SJCRH30 (cell line): ENCODE data around the gene SCN5A. TPM values are rescaled to one million over a fixed set of nuclear protein-coding genes. Genes with fewer than 3 reads are reported as not detected.

ENCODE experiments used
- DNase-seq, 2 experiments: peaks; one replicate each; pipeline ENCODE4 v3.0.0-alpha.2; 2015 to 2020
- H3K27ac ChIP-seq: fragments of 250-450 bp; sonication (Bioruptor Pico); 2 replicates; pipeline ENCODE4 v1.5.1; 2020; ENCODE audit warnings: mild to moderate bottlenecking, moderate library complexity
- H3K27me3 ChIP-seq: fragments of 250-450 bp; sonication (Bioruptor Pico); 2 replicates; pipeline ENCODE4 v1.5.1; 2020; ENCODE audit warnings: mild to moderate bottlenecking, moderate library complexity
- H3K36me3 ChIP-seq: fragments of 250-450 bp; sonication (Bioruptor Pico); 2 replicates; pipeline ENCODE4 v1.5.1; 2020; ENCODE audit warnings: mild to moderate bottlenecking, moderate library complexity
- H3K4me1 ChIP-seq: fragments of 250-450 bp; sonication (Bioruptor Pico); 2 replicates; pipeline ENCODE4 v1.5.1; 2020; ENCODE audit warnings: mild to moderate bottlenecking, moderate library complexity
- H3K4me3 ChIP-seq: fragments of 250-450 bp; sonication (Bioruptor Pico); 2 replicates; pipeline ENCODE4 v1.5.1; 2020; ENCODE audit warnings: mild to moderate bottlenecking, moderate library complexity
- H3K9me3 ChIP-seq: fragments of 250-450 bp; sonication (Bioruptor Pico); replicated peaks from 2 replicates; pipeline ENCODE4 v1.5.1; 2020; ENCODE audit warnings: mild to moderate bottlenecking, moderate library complexity
- total RNA-seq: library from RNA; depleted of rRNA; stranded (reverse); fragments of >200 nt; shearing (Covaris generic); gene quantifications from 2 replicates; pipeline ENCODE4 v1.2.3, GENCODE V29; 2014

Gene SCN5A
- total RNA-seq, 1 experiment from 2014 or later, result 15.2 TPM

DNA sequence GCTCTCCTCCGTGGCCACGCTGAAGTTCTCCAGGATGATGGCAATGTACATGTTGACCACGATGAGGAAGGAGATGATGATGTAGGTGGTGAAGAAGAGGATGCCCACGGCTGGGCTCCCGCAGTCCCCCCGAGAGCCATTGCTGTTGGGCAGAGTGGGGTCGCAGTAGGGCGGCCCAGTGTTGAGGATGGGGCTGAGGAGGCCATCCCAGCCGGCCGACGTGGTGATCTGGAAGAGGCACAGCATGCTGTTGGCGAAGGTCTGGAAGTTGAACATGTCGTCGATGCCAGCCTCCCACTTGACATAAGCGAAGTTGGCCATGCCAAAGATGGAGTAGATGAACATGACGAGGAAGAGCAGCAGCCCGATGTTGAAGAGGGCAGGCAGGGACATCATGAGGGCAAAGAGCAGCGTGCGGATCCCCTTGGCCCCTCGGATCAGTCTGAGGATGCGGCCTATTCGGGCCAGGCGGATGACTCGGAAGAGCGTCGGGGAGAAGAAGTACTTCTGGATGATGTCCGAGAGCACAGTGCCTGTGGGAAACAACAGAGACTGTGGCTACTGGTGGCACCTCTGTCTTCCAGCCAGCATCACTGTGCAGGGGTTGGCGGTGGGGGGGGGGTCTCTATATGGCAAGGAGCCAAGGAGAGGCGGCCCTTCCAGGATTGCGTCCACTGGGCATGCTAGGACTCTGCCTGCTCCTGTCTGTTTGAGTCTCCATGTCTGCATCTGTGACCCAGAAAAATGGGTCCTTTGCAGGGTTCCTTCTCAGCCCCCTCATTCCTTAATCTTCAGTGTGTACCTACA is 98.3 kb downstream of the SCN5A start:
- Histone ChIP-seq H3K36me3 (peaks cover 3% of the 10 kb centered on the region; the same call in 1 of the 2 replicates), H3K4me1 (peaks cover 21% of the 10 kb centered on the region), H3K27ac (no peak overlapping the region), H3K27me3 (no peaks in the 10 kb centered on the region), H3K9me3 (no peaks in the 10 kb centered on the region), H3K4me3 (no peak overlapping the region)
- no peak for DNase-seq

DNA sequence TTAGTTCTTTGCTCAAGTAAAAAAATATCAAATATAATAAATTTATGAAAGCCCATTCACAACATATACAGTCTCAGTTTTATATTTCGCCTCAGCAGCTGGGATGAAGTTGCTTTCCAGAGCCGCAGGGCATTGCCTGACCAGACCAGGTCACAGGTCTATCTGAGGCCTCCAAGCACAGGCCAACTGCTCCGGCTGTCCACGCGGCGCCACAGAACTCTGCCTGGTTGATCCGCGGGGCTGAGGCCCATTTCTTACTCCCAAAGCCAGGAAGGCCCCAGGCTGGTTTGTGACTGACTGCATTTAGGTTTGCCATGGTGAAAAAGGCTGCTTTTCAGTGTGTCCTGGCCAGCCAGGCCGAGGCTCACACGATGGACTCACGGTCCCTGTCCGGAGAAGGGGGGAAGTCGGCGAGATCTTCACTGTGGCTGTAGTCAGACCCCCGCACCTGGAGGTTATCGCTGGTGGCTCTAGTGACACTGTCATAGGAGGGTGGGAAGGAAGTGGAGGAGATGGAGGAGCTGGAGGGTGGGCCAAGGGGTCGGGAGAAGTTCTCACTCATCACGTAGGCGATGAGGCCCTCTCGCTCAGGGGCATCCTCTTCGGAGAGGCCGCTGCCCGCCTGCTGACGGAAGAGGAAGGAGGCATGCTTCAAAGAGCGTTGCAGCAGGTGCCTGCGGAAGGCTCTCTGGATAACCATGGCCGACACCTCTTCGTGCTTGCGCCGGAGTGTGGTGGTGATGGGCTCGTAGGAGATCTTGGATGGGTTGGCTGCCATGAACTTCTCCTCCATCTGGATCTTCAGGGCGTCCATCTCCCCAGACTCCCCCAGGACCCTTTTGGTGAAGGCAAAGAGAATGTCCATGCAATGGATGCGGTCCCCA is 99.3 kb downstream of the SCN5A start:
- H3K36me3 ChIP-seq, result peaks cover 3% of the 10 kb centered on the region; the same call in 1 of the 2 replicates
- H3K27me3 ChIP-seq, result no peaks in the 10 kb centered on the region
- H3K4me1 ChIP-seq, result peaks cover 25% of the 10 kb centered on the region
- no peak overlapping the region for H3K4me3 ChIP-seq
- no peaks in the 10 kb centered on the region for H3K9me3 ChIP-seq
- H3K27ac ChIP-seq, result no peak overlapping the region
- no peak for DNase-seq

DNA sequence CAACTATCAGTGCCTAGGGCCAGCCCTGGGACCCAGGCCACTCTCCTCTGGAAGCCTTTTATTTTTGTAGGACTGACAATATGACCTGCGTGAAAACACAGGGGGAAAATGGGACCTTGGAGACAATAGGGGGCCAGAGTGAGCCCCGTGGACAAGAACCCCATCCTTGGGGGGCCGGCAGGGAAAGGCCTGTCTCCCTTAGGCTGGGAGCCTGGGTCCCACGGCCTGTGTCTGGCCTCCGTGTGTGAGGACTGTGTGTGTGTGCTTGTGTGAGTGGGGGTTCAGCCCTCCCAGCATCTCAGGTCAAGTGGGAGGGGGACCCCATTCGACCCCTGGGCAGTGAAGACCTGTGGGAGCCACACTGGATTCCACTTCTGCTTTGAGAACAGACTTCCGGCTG is 100.0 kb downstream of the SCN5A start:
- no peaks in the 10 kb centered on the region for H3K9me3 ChIP-seq
- peak overlapping the region; percentile 86 for H3K27ac ChIP-seq
- H3K27me3 ChIP-seq, result no peaks in the 10 kb centered on the region
- peaks cover 3% of the 10 kb centered on the region; the same call in 1 of the 2 replicates for H3K36me3 ChIP-seq
- H3K4me1 ChIP-seq, result peaks cover 32% of the 10 kb centered on the region
- H3K4me3 ChIP-seq, result no peak overlapping the region
- DNase-seq, result no peak

DNA sequence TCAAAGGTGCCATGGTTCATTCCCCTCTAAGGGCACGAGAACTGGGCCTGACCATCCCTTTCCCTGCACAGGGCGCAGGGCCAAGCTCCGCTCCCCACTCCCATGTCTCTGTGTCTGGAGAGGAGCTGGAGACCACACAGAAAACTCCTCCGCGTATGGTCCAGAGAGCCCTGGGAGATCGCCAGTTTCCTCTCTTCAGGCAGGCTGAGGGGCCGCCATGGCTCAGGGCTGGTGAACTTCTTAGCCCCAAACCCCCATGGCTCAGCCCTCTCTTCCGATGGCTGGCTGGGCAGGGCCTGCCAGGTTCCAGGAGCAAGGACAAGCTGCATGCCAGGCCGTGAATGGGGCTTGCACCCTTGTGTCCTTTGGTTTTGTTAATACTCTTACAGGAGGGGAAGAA is 100.4 kb downstream of the SCN5A start:
- H3K27ac ChIP-seq, result peak overlapping the region; percentile 86
- DNase-seq, result peak in 1 of 2 experiments; percentile 23
- no peaks in the 10 kb centered on the region for H3K9me3 ChIP-seq
- H3K27me3 ChIP-seq, result no peaks in the 10 kb centered on the region
- no peak overlapping the region for H3K4me3 ChIP-seq
- peaks cover 3% of the 10 kb centered on the region; the same call in 1 of the 2 replicates for H3K36me3 ChIP-seq
- peaks cover 36% of the 10 kb centered on the region for H3K4me1 ChIP-seq

DNA sequence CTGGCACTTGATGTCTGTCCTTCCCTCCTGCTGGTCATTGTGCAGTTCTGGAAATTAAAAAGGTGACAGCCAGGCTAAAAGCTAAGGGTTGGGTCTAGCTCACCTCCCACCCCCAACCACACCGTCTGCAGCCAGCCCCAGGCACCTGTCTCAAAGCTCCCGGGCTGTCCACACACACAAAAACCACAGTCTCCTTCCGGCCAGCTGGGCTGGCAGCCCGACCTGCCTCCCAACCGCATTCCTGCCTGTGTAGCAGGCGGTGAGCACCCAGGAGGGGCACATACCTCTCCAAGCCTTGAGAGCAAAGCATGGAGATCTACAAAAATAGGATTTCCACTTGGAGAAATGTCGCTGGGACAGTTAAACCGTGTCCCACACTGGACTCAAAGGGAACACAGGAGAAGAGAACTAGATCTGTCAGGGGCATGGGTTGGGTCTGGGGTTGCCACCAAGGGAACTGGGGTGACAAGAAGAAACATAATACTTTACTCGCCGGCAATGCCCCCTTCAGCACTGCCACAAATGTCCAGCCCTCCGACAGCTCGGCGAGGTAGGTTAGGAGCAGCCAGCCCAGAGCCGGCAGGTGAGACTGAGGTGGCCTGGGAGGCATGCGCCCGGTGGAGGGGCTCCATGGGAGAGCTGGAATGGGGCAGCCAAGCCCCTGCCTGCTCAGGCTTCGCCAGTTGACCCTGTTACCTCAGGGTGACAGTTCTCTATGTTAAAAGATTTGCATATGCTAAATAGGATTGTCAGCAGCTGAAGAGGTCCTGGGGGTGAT is 101.1 kb downstream of the SCN5A start:
- peak overlapping the region; percentile 5 for H3K4me3 ChIP-seq
- H3K36me3 ChIP-seq, result peaks cover 3% of the 10 kb centered on the region; the same call in 1 of the 2 replicates
- no peaks in the 10 kb centered on the region for H3K27me3 ChIP-seq
- peaks cover 44% of the 10 kb centered on the region for H3K4me1 ChIP-seq
- H3K9me3 ChIP-seq, result no peaks in the 10 kb centered on the region
- peak; percentile 81 to 84 for DNase-seq
- peak overlapping the region; percentile 86 for H3K27ac ChIP-seq

DNA sequence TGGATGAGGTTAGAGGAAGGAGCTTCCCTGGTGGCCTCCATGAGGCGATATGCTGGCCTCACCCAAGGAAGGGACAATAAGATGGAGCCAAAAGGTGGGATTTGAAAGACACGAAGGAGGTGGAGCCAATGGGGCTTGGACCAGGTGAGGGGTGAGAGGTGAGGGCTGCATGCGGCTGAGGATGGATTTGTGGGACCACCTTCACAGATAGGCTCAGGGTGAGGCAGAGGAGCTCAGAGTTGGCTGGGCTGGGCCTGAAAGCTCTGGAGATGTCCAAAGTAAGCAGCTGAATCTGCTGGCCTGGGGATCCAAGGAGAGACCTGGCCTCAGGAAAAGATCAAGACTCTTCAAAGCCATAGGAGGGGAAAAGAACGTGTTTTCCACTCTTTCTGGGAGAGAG is 103.5 kb downstream of the SCN5A start:
- H3K9me3 ChIP-seq, result no peaks in the 10 kb centered on the region
- H3K4me1 ChIP-seq, result peaks cover 65% of the 10 kb centered on the region
- H3K27ac ChIP-seq, result no peak overlapping the region; the same call in 1 of the 2 replicates
- peaks cover 3% of the 10 kb centered on the region; the same call in 1 of the 2 replicates for H3K36me3 ChIP-seq
- no peak for DNase-seq
- no peak overlapping the region for H3K4me3 ChIP-seq
- H3K27me3 ChIP-seq, result no peaks in the 10 kb centered on the region

DNA sequence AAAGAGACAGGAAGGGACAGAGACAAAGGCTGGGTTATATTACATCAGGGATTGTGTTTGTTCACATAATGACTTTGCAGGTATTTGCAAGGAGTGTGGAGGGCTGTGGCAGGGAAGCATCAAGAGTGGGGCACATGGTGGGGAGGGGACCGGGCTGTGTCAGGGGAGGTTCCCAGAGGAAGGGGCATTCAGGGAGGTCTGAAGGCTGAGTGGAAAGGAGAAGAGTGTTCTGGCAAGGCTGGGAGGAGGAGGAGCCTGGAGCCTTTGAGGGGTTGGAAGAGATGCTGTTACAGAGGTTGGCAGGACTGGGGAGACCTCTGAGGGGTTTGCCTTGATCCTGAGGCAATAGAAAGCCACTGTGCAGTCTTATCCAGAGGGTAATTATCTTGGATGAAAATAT is 103.9 kb downstream of the SCN5A start:
- H3K4me1 ChIP-seq, result peaks cover 69% of the 10 kb centered on the region
- no peak for DNase-seq
- H3K27me3 ChIP-seq, result no peaks in the 10 kb centered on the region
- H3K36me3 ChIP-seq, result peaks cover 2% of the 10 kb centered on the region; the same call in 1 of the 2 replicates
- no peaks in the 10 kb centered on the region for H3K9me3 ChIP-seq
- H3K4me3 ChIP-seq, result no peak overlapping the region
- peak overlapping the region; percentile 95 for H3K27ac ChIP-seq

DNA sequence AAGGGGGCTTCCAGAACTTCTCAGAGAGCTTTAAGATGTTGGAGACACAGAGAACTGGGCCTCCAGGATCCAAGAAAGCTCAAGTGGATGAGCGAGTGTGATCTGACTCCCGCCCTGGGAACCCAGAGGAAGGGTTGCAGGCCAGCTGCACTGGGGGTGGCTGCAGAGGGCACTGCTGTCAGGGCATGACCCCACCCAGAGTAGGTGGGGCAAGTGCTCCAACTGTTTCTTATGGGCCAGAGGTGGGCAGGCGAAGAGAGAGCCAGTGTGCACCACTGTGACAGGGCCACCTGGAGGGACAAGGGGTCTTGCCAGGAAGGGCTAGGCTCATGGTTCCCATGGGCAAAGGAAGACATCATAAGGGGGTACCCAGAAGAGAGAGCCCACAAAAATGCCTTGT is 104.6 kb downstream of the SCN5A start:
- H3K27me3 ChIP-seq, result no peaks in the 10 kb centered on the region
- H3K4me3 ChIP-seq, result no peak overlapping the region
- H3K27ac ChIP-seq, result peak overlapping the region; percentile 95
- H3K36me3 ChIP-seq, result no peaks in the 10 kb centered on the region
- peaks cover 74% of the 10 kb centered on the region for H3K4me1 ChIP-seq
- no peaks in the 10 kb centered on the region for H3K9me3 ChIP-seq
- peak; percentile 13 to 26 for DNase-seq

DNA sequence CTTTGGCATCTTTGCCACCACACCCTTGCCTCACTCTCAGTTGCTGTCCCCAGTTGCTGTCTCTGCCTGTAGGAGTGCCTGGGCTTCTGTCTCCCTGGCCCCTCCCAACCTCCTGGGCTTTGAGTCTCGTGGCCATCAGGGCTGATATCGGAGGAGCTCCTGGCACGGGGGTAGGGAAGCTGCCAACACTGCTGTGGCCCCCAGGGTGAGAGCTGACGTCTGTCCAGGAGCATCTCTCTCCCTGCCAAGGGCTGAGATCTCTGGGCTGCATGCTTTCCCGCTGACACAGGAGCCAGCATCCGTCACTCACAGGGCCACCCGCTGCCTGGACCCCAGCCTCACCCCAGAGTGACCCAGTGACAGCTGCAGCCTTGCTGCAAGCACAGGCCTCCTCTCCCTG is 105.9 kb downstream of the SCN5A start:
- H3K4me3 ChIP-seq, result no peak overlapping the region
- H3K9me3 ChIP-seq, result no peaks in the 10 kb centered on the region
- peak overlapping the region; percentile 95 for H3K27ac ChIP-seq
- no peaks in the 10 kb centered on the region for H3K27me3 ChIP-seq
- DNase-seq, result peak; percentile 73 to 79
- no peaks in the 10 kb centered on the region for H3K36me3 ChIP-seq
- H3K4me1 ChIP-seq, result peaks cover 71% of the 10 kb centered on the region

DNA sequence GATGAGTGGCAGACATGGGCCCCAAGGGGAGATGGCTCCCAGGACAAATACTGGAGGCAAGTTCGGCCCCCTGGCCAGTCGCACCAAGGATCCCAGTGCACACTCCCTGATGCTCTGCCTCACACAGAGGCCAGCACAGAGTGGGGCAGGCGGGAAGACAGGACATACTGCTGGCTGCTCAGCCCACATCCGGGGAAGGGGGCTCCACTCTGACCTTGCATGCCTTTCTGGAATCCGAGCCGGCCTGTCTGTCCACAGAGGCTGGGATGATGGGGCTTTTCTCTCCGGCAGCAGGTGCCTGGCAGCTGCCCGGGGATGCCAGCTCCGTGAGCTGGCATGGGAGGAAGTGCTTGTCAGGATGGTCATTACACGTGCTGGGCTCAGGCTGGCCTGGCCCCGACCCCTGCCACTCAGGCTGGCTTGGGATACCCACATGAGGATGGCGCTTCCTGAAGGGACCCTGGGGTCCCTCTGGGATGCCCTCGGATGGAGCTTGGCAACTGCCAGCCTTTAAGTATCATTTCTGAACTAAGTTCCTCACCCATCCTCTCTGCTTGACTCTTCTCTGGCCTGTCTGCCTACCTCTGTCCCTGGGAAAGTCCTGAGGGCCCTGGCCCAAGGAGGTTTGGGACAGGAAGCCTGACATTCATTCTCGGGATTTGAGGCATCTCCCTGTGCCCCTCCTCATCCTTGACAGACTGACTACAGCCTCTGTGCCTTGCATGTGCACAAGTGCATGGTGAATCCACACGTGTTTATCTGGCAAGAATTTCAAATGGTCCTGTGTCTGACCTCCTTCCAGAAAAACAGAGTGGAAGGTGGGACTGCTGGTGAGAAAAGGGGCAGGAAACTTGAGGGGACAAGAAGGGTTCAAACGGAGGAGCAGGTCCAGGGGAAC is 106.8 kb downstream of the SCN5A start:
- Histone ChIP-seq H3K36me3 (no peaks in the 10 kb centered on the region), H3K9me3 (no peaks in the 10 kb centered on the region), H3K4me3 (no peak overlapping the region), H3K27ac (peak overlapping the region; percentile 95), H3K4me1 (peaks cover 64% of the 10 kb centered on the region), H3K27me3 (no peaks in the 10 kb centered on the region)
- DNase-seq, result peak; percentile 75 to 76

DNA sequence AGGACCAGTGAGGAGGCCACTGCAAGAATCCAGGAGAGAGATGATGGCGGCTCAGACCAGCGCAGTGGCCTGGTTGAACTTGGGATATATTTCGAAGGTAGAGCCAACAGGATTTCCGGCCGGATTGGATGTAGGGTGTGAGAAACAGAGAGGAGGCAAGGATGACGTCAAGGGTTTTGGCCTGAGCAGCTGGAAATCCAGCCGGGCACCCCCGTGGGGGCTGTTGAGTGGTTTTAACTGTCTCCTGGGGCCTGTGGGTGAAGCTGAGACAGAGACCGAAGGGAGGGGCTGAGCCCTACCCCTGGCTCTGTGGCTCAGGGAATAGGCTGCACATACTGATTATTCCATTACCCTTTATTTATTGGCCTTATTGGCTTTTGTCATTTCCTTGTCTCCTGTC is 107.7 kb downstream of the SCN5A start:
- Histone ChIP-seq H3K27ac (peak overlapping the region; percentile 95), H3K27me3 (no peaks in the 10 kb centered on the region), H3K36me3 (no peaks in the 10 kb centered on the region), H3K4me1 (peaks cover 60% of the 10 kb centered on the region), H3K9me3 (no peaks in the 10 kb centered on the region), H3K4me3 (no peak overlapping the region)
- DNase-seq, result peak; percentile 90 to 92

DNA sequence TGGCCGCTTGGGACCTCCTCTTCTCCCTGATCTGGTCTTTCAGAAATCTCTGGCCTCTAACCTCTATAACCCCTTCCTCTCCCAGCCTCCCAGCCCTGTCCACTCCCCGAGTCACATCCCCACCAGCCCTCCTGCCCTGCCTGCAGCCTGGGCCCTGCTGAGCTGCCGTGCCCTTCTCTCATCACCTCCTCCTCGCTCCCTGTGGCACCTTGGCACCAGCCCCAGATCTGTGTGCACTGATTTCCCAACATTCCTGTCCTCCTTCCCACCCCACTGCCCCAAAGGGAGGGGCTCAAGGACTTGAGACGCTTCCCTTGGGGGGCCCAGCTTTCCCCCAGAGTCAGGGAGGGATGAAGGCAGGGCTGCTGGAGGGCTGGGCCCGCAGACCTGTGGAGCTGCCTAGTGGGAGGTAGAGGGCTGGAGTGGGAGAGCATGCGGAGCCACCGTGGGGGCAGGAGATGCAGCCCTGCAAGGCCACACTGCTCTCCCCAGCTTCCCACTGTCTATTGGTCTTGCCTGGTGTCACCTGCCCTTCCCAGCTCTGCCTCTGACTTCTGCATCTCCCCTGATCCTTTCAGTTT is 110.6 kb downstream of the SCN5A start:
- Histone ChIP-seq H3K4me3 (no peak overlapping the region), H3K9me3 (no peaks in the 10 kb centered on the region), H3K4me1 (peaks cover 43% of the 10 kb centered on the region), H3K27ac (no peak overlapping the region), H3K36me3 (no peaks in the 10 kb centered on the region), H3K27me3 (no peaks in the 10 kb centered on the region)
- no peak for DNase-seq

DNA sequence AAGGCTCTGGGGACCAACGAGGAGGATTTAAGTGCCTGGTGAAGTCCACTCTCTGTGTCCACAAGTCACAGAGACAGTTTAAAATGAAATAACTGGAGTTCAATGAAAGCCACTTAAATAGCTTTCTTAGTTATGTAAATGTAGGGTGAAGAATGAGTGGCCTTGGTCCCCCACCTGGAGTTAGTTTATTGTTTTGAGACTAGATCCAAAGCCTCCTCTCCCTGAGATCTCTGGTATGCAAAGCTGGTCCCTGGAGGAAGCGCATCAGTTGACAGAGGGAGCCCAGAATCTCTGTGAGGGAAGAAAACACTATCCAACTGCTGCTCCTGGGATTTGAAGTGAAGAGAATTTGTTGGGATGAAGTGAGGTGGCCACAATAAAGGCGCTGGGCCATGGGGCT is 112.8 kb downstream of the SCN5A start:
- Histone ChIP-seq H3K4me1 (peaks cover 23% of the 10 kb centered on the region), H3K27me3 (no peaks in the 10 kb centered on the region), H3K36me3 (no peaks in the 10 kb centered on the region), H3K27ac (no peak overlapping the region), H3K9me3 (no peaks in the 10 kb centered on the region), H3K4me3 (no peak overlapping the region)
- no peak for DNase-seq
